Central memory CD4-positive, alpha-beta T cell (primary cell): ENCODE data around the gene YPEL3.

Experiments used
- DNase-seq: peaks from one replicate; pipeline ENCODE4 v3.0.0; 2022

The YPEL3 gene

GRCh38 chr16:30068333-30068732 is 27.7 kb downstream of the YPEL3 start:
- no peak for DNase-seq

GRCh38 chr16:30067584-30067916 is 28.5 kb downstream of the YPEL3 start:
- DNase-seq: no peak

GRCh38 chr16:30066761-30067583 is 29.0 kb downstream of the YPEL3 start:
- no peak for DNase-seq

- no peak for DNase-seq
Measured at GRCh38 chr16:30065943-30066760, 29.9 kb downstream of the YPEL3 start.

- DNase-seq: peak; percentile 93
Measured at GRCh38 chr16:30065102-30065942, 30.7 kb downstream of the YPEL3 start, which contains the start of gene ALDOA. TSS of gene ALDOA (plus strand) at chr16:30065760. CDS start at chr16:30066898, 1,138 bp downstream.

- DNase-seq: no peak
Measured at GRCh38 chr16:30064729-30065101, 31.3 kb downstream of the YPEL3 start.

GRCh38 chr16:30063893-30064728 is 31.9 kb downstream of the YPEL3 start:
- DNase-seq: peak; percentile 64

- DNase-seq: no peak
Measured at GRCh38 chr16:30063278-30063892, 32.6 kb downstream of the YPEL3 start.

GRCh38 chr16:30060836-30061554 is 35.0 kb downstream of the YPEL3 start:
- DNase-seq: no peak

GRCh38 chr16:30060346-30060745 is 35.7 kb downstream of the YPEL3 start:
- DNase-seq: no peak

- peak; percentile 35 for DNase-seq
Measured at GRCh38 chr16:30054959-30055553, 41.0 kb downstream of the YPEL3 start.

GRCh38 chr16:30054451-30054850 is 41.6 kb downstream of the YPEL3 start:
- DNase-seq: no peak

- no peak for DNase-seq
Measured at GRCh38 chr16:30053376-30054015, 42.5 kb downstream of the YPEL3 start.

GRCh38 chr16:30052671-30053372 is 43.2 kb downstream of the YPEL3 start:
- DNase-seq: peak; percentile 80

GRCh38 chr16:30051518-30051917 is 44.5 kb downstream of the YPEL3 start:
- DNase-seq: no peak

GRCh38 chr16:30049871-30050270 is 46.1 kb downstream of the YPEL3 start:
- no peak for DNase-seq

GRCh38 chr16:30046588-30046987 is 49.4 kb downstream of the YPEL3 start:
- DNase-seq: no peak

- DNase-seq: no peak
Measured at GRCh38 chr16:30046178-30046577, 49.8 kb downstream of the YPEL3 start.
